HCT116 (cell line): Measurements from ENCODE around the gene MAP3K8. TPM values are rescaled to one million over a fixed set of nuclear protein-coding genes. Genes with fewer than 3 reads are reported as not detected.

Experiments
- ATAC-seq: fragments of 200-7000 bp; cut with Tn5 transposase; 2 replicates; pipeline ENCODE4 v1.9.1; 2020; ENCODE audit warnings: mild to moderate bottlenecking, moderate library complexity
- BruUV-seq: library from RNA; stranded (reverse); fragments of 400-500 nt; replicated peaks from 2 replicates; lab custom pipeline; 2021; lab: Mats Ljungman, UMichigan
- CTCF ChIA-PET: fragments of 300-600 bp; sonication (Branson Sonifier 250); formaldehyde crosslinking; loops from one replicate; lab custom pipeline; 2021; ENCODE audit warnings: antibody characterized with exemption; lab: Charles Lee
- POLR2A ChIA-PET: fragments of 300-600, 350-600 bp; sonication (Branson Sonifier 250); formaldehyde crosslinking; loops from one replicate; lab custom pipeline; 2021; ENCODE audit warnings: antibody characterized with exemption; lab: Charles Lee
- RAD21 ChIA-PET, 2 experiments: fragments of 300-600 bp; sonication (Branson Sonifier 250); formaldehyde crosslinking; loops; one replicate each; lab custom pipeline; 2023; ENCODE audit warnings: low total read pairs in 2 of 2; ENCODE audit not compliant: uncharacterized antibody in 2 of 2, unreplicated experiment in 2 of 2, low non-redundant PET in 1 of 2; lab: Charles Lee
- DNase-seq: peaks from one replicate; pipeline ENCODE4 v3.0.0-alpha.2; 2010; ENCODE audit warnings: low read depth, low spot score
- H2AFZ ChIP-seq: fragments of 200-600 bp; shearing (Covaris generic), sonication (generic); 2 replicates; pipeline ENCODE4 v1.6.1; 2017; ENCODE audit warnings: low read depth, mixed run types, mixed read lengths, antibody characterized with exemption, low read length; ENCODE audit not compliant: poor library complexity, severe bottlenecking
- H3K27ac ChIP-seq: 2 replicates; pipeline ENCODE4 v1.5.1; 2012; ENCODE audit warnings: low read depth, low read length
- H3K27me3 ChIP-seq: fragments of 200-600 bp; sonication (generic); 2 replicates; pipeline ENCODE4 v1.6.1; 2016; ENCODE audit warnings: mixed run types, low read length, mixed read lengths; ENCODE audit not compliant: insufficient read depth
- H3K36me3 ChIP-seq, 2 experiments: fragments of 200-500 bp in 1 of 2; fragments of 200-600 bp in 1 of 2; sonication (Bioruptor generic) in 1 of 2; sonication (generic) in 1 of 2; 2 replicates each; pipeline versions ENCODE4 v1.5.1 to v1.6.1; 2014 to 2016; ENCODE audit warnings: low read length in 2 of 2, inconsistent platforms in 1 of 2, mixed read lengths in 1 of 2, mixed run types in 1 of 2; ENCODE audit not compliant: insufficient read depth in 2 of 2, control insufficient read depth in 1 of 2
- H3K4me1 ChIP-seq, 2 experiments: fragments of 200-600 bp in 1 of 2; sonication (generic) in 1 of 2; 2 replicates each; pipeline versions ENCODE4 v1.5.1 to v1.6.1; 2012 to 2017; ENCODE audit warnings: low read length in 2 of 2, inconsistent platforms in 1 of 2, mild to moderate bottlenecking in 1 of 2, mixed read lengths in 1 of 2, mixed run types in 1 of 2, moderate library complexity in 1 of 2; ENCODE audit not compliant: insufficient read depth in 2 of 2, control insufficient read depth in 1 of 2
- H3K4me2 ChIP-seq: fragments of 200-600 bp; sonication (generic); 2 replicates; pipeline ENCODE4 v1.6.1; 2017; ENCODE audit warnings: mixed run types, low read length, mixed read lengths
- H3K4me3 ChIP-seq, 2 experiments: fragments of 200-600 bp in 1 of 2; sonication (generic) in 1 of 2; replicated peaks in 1 of 2; 2 replicates each; pipeline ENCODE4 v1.5.1; 2011 to 2016; ENCODE audit warnings: low read length in 2 of 2, control low read depth in 1 of 2, low read depth in 1 of 2, mild to moderate bottlenecking in 1 of 2, mixed read lengths in 1 of 2, mixed run types in 1 of 2
- H3K79me2 ChIP-seq: fragments of 200-600 bp; sonication (generic); 2 replicates; pipeline ENCODE4 v1.6.1; 2017; ENCODE audit warnings: mild to moderate bottlenecking, mixed run types, low read length, moderate library complexity, mixed read lengths; ENCODE audit not compliant: insufficient read depth
- H3K9ac ChIP-seq: fragments of 200-600 bp; sonication (generic); 2 replicates; pipeline ENCODE4 v1.6.1; 2016; ENCODE audit warnings: low read length, mixed read lengths
- H3K9me2 ChIP-seq: fragments of 200-600 bp; sonication (generic), shearing (Covaris generic); 2 replicates; pipeline ENCODE4 v1.6.1; 2017; ENCODE audit warnings: mixed run types, mild to moderate bottlenecking, moderate library complexity; ENCODE audit not compliant: insufficient read depth
- H3K9me3 ChIP-seq, 2 experiments: fragments of 200-500 bp in 1 of 2; fragments of 200-600 bp in 1 of 2; sonication (Bioruptor generic) in 1 of 2; sonication (generic) in 1 of 2; 2 replicates each; pipeline ENCODE4 v1.6.1; 2014 to 2017; ENCODE audit warnings: low read length in 2 of 2, mixed read lengths in 2 of 2, inconsistent platforms in 1 of 2, low read depth in 1 of 2, mild to moderate bottlenecking in 1 of 2, mixed run types in 1 of 2, moderate library complexity in 1 of 2; ENCODE audit not compliant: control insufficient read depth in 1 of 2, insufficient read depth in 1 of 2
- H4K20me1 ChIP-seq: fragments of 200-600 bp; sonication (generic), shearing (Covaris generic); 2 replicates; pipeline ENCODE4 v1.6.1; 2017; ENCODE audit warnings: mixed run types, mild to moderate bottlenecking, moderate library complexity; ENCODE audit not compliant: insufficient read depth
- CBX3 ChIP-seq: IDR thresholded peaks from 2 replicates; pipeline ENCODE4 v1.6.1; 2012; ENCODE audit warnings: low read depth
- CEBPB ChIP-seq: IDR thresholded peaks from 2 replicates; pipeline ENCODE4 v1.6.1; 2012; ENCODE audit warnings: low read depth
- CTCF ChIP-seq, 3 experiments: fragments of 200-600 bp in 1 of 3; sonication (generic) in 1 of 3; IDR thresholded peaks in 2 of 3; conservative IDR thresholded peaks in 1 of 3; 2 replicates each; pipeline ENCODE4 v1.5.1; 2012 to 2017; ENCODE audit warnings: low read depth in 2 of 3, low read length in 2 of 3, antibody characterized with exemption in 1 of 3, borderline replicate concordance in 1 of 3, control low read depth in 1 of 3, mild to moderate bottlenecking in 1 of 3, mixed read lengths in 1 of 3, mixed run types in 1 of 3, moderate library complexity in 1 of 3; ENCODE audit not compliant: insufficient read depth in 1 of 3
- POLR2AphosphoS5 ChIP-seq: IDR thresholded peaks from 2 replicates; pipeline ENCODE4 v1.6.1; 2011; ENCODE audit warnings: mild to moderate bottlenecking, low read depth, low read length, moderate library complexity
- RAD21 ChIP-seq: IDR thresholded peaks from 2 replicates; pipeline ENCODE4 v1.6.1; 2012; ENCODE audit warnings: low read depth, mild to moderate bottlenecking
- SRF ChIP-seq: IDR thresholded peaks from 2 replicates; pipeline ENCODE4 v1.6.1; 2012; ENCODE audit warnings: low read depth
- intact Hi-C: fragments of 100-400 bp; cut with micrococcal nuclease; formaldehyde crosslinking; loops from 2 replicates; pipeline ENCODE4 v1.10.0; 2022
- total RNA-seq: library from RNA; stranded (reverse); gene quantifications from one replicate; pipeline ENCODE4 v1.2.1, GENCODE V29; 2021; ENCODE audit not compliant: unreplicated experiment
- TF ChIP-seq, protein P1 (sequence below): IDR thresholded peaks from 2 replicates; pipeline ENCODE4 v1.6.1; 2012

MAP3K8 gene
- total RNA-seq, 1 experiment from 2014 or later = 4.5 TPM

- Histone ChIP-seq H3K9me2 (no peaks in the 10 kb centered on the region), H3K4me3 (peak overlapping the region; percentile 78 to 86), H4K20me1 (no peaks in the 10 kb centered on the region), H2AFZ (peak overlapping the region; percentile 81), H3K9me3 (no peaks in the 10 kb centered on the region), H3K4me2 (peak overlapping the region; percentile 98), H3K4me1 (peaks cover 19 to 46% of the 10 kb centered on the region in 2 experiments), H3K79me2 (no peaks in the 10 kb centered on the region), H3K36me3 (no peaks in the 10 kb centered on the region), H3K27me3 (no peaks in the 10 kb centered on the region), H3K27ac (peak overlapping the region; percentile 90), H3K9ac (peak overlapping the region; percentile 79)
- TF ChIP-seq, protein P1, sequence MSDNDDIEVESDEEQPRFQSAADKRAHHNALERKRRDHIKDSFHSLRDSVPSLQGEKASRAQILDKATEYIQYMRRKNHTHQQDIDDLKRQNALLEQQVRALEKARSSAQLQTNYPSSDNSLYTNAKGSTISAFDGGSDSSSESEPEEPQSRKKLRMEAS = peak; percentile 61; the same call in 1 of the 2 replicates
- TF ChIP-seq CEBPB (no peak), CBX3 (0 out of 2 replicates have a peak, but pooled peaks have one; percentile 21), CTCF (IDR thresholded peaks at IDR 0.05 in 2 of 3, conservative IDR thresholded peaks at IDR 0.05 in 1 of 3; ENCODE audit: borderline replicate concordance in 1 of 3, insufficient read depth in 1 of 3, low read depth in 2 of 3, low read length in 2 of 3) (0 out of 6 replicates have a peak, but pooled peaks of 2 of the 3 experiments have one; percentile 6 to 12), SRF (no peak), POLR2AphosphoS5 (peak; percentile 65; the same call in 1 of the 2 replicates), RAD21 (0 out of 2 replicates have a peak, but pooled peaks have one; percentile 35)
- intact Hi-C loops = loop anchor here (1.0 kb wide), 1 partner anchor 18 kb away; no protein-coding TSS in a partner anchor
- ChIA-PET POLR2A (interaction anchor here (0.7 to 1.7 kb wide), 3 partner anchors 12 to 1887 kb away, joined by 3 to 5 read pairs (median 5); no protein-coding TSS in a partner anchor), RAD21 (interaction anchor here in 1 of 2 experiments (0.7 kb wide), 1 partner anchor 1640 kb away, joined by 3 read pairs; no protein-coding TSS in a partner anchor), CTCF (interaction anchor here (0.6 to 1.5 kb wide), 6 partner anchors 13 to 148 kb away, joined by 3 to 4 read pairs (median 3); no protein-coding TSS in a partner anchor)
- BruUV-seq = no TSS peak
- peak; percentile 74 for DNase-seq
- ATAC-seq = peak; percentile 37
These were observed 1.2 kb upstream of the MAP3K8 start for GRCh38 chr10:30432622-30433305.
